Measurements from ENCODE around the gene SRMS.

The SRMS gene

DNA sequence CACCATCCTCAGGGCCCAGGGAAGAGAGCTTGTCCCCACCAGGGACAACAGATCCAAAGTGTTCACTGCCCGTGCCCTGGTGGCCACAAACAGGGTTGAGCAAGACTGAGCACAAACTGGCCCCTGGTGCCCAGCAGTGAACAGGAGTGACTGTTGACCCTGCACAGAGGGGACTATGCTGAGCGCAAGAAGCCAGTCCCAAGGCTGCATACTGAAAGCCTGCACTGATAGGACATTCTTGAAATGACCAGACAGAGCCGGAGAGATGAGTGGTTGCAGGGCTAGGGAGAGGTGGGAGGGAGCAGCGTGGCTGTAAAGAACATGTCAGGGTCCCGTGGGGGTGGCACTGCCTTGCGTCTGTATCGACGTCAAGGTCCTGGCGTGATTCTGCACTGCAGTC is 3.5 kb upstream of the SRMS start:
- DNase-seq = peak; percentile 6

DNA sequence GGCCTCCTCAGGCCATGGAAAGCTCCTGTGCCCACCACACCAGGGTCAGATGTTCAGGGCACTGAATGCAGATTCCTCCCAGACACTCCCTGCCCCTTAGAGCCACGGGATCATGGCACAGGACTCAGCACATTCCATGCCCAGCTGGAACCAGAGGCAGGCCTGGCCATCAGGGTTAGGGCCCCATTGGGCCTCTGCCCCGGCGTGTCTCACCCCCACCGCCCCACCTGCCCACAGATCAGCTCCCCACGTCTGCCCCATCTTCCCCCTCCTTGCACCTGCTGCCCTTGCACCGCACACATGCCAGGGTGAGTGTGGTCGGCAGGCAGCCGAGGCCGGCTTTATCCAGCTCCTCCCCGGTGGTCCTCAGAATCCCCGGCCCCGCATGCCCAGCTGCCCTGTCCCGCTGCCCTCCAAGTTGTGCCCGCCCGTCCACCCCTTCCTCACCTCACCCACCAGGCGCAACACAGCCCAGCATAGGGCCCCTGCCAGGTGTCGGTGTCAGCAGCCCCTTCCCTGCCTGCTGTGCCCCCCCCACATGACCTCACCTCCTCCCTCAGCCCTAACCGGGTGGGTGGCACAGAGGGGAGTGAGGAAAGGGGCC is 2.2 kb upstream of the SRMS start:
- no peak for DNase-seq

DNA sequence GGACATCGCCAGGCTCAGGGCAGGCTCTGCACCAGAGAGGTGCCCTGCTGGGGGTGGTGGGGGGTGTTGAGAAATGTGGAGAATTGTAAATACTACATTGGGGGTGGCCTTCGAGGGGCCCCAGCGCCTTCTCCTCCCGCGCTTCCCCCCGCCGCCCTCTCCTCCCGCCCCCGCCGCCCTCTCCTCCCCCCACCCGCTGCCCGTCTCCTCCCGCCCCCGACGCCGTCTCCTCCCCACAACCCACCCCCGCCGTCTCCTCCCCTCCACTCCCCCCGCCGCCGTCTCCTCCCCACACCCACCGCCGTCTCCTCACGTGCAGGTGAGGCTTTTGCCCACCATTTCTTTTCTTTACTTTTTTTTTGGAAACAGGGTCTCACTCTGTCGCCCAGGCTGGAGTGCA is 1.5 kb upstream of the SRMS start:
- DNase-seq = no peak

DNA sequence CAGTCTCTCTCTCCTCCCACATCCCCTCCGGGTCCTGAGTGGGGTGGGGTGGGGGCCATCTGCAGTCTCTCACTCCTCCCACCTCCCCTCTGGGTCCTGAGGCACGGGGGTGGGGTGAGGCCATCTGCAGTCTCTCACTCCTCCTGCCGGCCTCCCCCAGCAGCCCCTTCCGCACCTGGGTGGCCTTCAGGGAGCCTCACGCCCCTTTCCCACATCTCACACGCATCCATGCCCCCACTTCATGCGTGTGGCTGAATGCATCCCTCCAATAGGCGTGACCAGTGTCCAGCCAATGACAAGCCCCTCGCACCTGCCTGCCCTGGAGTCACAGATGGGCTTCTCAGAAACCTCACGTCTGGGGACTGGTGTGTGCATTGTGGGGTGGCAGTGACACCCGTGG is 993 bp upstream of the SRMS start:
- no peak for DNase-seq

DNA sequence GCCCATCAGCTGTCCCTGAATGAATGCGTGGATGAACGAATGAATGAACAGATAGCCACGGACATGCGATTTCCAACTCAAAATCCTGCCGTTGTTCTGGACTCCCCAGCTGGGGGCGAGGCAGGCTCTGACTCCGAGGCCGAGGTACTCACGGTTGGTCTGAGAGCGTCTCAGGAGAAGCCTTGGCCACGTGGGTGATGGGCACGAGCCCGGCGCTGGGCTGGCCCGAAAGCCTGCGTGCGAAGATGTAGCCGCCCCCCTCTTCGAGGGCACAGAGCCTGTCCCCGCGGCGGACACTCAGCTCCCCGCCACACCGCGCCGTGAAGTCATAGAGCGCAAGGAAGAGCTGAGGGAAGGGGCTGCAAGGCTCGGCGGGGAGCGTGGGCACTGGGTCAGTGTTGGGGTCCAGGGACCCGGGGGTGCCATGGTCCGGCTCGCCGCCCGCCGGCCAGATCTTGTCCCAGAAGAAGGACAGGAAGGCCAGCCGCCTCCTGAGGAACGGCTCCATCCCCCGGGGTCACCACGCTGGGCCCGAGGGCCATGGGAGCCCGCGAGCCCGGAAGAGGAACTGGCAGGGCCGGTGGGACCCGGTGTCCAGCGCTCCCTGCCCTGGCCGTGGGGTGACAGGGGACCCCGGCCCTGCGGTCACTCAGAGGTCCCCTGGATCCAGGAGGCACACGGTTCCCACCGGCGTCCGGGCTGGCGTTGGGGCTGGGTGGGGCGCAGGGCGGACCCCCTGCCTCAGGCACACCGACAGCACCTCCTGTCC is 409 bp downstream of the SRMS start:
- no peak for DNase-seq

DNA sequence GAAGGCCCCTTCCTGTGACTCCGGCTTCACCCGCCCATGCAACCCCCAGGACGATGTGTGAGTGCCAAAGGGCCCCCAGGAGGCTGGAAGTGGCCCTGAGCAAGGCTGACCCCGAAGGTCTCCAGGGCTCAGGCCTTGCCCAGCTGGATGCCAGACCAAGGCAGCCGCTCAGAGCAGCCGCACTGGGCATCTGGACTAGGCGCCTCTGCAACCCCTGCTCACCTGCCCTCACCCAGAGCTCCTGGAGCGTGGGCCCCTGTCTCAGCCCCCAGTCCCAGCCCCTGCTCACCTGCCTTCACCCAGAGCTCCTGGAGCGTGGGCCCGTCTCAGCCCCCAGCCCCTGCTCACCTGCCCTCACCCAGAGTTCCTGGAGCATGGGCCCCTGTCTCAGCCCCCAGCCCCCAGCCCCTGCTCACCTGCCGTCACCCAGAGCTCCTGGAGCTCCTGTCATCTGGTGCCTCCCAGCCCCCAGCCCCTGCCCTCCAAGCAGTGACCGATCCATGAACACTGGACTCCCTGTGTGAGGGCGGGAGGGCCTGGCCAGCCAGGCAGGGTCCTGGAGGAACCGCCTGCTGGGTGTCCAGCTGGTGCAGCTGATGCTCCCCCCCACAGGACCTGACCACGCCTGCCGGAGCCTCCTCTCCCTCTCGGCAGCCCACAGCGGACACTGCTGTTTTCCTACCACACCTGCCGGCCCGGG is 1.1 kb downstream of the SRMS start:
- no peak for DNase-seq

DNA sequence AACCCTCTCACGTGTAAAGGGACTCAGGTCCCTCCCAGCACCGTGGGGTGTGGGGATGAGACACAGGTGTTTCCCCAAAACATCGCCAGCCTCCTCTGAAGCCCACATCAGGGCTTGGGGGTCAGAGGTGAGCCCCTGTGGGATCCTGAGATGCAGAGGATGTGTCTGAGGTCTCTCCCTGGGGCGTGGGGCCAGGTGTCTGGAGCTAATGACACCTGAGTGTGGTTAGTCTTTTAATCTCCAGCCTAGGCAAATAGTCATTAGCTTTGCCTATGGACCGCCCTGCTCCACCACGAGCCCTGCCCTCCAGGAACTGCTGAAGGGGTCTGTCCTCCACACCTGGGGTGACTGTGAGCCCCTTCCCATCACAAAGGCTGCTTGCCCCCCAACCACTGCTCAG is 1.7 kb downstream of the SRMS start:
- no peak for DNase-seq

DNA sequence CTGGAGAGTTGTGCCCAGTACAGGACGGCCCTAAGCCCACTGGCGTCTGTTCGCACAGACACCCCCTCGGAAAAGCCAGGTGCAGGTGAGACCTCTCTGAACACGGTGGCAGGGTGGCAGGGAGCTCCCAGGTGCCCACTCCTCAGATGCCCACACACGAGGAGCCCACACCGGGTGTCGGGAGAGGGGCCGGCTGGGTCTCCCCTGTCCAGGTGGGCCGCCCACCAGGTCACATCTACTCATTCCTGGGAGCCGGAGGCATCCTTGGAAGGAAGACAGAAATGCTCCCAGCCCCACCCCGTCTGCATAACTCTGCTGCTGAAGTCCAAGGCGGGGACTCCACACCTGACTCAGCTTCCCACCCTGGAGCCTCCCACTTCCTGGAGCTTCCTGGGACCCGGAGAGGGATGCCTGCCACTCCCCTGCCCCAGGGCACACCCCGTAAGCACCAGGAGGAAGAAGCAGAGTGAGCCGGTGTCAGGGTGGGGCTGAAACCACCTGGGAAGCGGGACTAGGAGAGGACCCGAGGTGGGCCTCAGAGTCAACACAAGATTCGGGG is 2.5 kb downstream of the SRMS start:
- no peak for DNase-seq

DNA sequence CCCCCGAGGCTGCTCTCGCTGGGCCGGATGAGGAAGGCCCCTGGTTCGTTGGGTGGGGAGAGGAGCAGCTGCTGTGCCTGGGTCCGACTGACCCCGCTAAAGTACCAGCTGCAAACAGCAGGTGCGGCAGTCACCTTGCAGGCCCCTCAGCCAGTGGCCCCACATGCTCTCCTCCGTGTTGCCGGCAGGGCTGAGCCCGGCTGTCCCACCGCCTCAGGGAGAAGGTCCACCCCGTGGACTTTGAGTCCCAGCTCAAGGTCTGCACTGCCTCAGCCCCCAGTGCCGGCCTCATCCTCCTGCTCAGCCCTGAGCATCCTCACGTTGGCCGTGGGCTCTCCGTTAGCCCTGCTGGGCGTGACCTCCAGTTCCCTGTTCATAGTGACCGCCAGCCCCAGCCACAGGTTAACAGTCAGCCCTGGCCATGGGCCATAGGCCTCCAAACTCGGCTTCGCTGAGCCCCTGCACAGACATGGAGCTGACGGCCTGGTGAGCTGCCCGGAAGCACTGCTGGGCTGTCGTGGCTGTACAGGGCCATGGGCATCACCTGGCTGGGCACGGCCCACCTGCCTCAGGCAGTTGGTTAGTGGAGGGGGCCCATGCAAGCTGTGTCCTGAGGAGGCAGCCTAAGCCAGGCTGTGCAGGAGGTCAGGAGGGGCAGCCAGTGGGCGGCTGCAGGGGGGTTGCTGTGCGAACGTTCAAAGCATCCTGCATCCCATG is 3.1 kb downstream of the SRMS start:
- no peak for DNase-seq

DNA sequence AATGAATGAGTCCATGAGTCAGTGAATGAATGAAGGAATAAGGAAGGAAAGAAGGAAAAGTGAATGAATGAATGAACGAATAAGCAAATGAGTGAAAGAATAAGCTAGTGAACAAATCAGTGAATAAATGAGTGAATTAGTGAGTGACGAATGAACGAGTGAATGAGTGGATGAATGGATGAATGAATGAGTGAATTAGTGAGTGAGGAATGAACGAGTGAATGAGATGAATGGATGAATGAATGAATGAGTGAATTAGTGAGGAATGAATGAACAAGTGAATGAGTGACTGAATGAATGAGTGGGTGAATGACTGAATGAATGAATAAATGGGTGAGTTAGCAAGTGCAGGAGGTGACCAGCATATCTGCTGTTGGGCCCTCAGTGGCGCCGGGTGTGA is 3.8 kb downstream of the SRMS start:
- DNase-seq = no peak

DNA sequence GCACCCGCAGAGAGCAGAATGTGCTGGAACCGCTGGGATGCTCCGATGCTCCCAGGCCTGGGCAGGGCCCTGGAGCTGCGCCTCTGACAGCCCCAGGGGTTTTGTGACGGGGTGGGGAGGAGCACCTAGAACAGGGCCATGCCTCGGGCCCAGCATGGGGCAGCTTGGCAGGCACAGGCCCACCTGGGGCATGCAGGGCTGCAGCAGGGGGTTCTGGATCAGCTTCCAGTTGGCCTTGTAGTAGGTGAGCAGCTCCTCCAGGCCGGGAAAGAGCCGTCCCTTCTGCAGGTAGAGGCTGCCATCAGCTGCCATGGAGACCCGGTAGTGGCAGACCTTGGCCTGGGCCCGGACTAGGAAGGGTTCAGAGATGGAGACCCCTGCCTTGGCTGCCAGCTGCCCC is 4.4 kb downstream of the SRMS start:
- DNase-seq = no peak

DNA sequence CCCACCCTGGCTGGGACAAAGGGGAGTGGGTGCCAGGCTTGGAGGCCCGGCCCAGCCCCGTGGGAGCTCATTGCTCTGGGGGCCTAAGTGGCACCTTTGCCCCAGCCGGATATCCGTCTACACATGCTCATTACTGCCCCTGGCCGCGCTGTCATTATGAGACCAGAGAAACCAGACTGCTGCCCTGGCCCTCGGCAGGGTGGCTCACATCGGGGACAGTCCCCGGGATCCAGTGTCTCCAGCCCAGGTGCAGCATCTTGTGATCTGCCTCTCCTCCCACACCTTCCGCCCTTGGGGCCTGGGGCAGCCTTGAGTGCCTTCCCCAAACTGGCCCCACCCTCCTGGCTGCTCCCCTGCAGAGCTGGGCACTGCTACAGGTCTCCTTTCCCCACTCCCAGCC is 4.9 kb downstream of the SRMS start:
- DNase-seq = no peak

DNA sequence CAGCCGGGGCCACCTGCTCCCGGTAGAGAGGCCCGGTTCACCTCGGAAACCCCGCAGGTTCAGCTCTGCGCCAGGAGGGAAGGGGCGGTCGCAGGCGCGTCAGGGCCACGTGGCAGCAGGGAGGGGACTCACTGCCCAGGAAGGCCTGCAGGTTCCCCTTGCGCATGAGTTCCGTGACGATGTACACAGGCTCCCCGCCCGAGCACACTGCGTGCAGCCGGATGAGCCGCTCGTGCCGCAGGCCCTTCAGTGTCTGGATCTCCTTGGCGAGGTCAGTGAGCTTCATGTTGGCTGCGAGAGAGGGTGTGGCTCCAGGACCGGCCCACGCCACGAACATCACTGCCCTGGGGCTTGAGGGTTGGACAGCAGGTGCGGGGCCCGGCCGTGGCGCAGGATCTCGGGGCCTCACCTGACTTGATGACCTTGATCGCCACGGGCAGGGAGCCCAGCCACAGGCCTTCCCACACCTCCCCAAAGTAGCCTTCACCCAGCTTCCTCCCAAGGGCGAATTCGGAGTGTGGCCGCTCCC is 5.5 kb downstream of the SRMS start:
- DNase-seq = no peak

DNA sequence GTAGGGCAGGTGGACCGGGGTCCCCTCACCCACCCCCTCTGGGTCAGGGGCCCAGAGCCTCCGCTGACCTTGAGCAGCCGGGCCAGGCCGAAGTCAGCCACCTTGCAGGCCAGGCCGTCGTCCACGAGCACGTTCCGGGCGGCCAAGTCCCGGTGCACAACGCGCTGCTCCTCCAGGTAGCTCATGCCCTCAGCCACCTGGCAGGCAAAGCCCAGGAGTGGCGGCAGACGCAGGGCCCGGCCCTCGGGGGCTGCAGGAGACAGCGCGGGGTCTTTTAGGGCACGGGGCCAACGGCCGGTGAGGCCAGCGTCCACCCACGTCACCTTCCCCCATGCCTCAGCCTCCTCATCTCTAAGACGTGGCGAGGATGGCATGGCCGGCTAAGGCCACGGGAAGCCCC is 6.2 kb downstream of the SRMS start:
- DNase-seq = no peak

DNA sequence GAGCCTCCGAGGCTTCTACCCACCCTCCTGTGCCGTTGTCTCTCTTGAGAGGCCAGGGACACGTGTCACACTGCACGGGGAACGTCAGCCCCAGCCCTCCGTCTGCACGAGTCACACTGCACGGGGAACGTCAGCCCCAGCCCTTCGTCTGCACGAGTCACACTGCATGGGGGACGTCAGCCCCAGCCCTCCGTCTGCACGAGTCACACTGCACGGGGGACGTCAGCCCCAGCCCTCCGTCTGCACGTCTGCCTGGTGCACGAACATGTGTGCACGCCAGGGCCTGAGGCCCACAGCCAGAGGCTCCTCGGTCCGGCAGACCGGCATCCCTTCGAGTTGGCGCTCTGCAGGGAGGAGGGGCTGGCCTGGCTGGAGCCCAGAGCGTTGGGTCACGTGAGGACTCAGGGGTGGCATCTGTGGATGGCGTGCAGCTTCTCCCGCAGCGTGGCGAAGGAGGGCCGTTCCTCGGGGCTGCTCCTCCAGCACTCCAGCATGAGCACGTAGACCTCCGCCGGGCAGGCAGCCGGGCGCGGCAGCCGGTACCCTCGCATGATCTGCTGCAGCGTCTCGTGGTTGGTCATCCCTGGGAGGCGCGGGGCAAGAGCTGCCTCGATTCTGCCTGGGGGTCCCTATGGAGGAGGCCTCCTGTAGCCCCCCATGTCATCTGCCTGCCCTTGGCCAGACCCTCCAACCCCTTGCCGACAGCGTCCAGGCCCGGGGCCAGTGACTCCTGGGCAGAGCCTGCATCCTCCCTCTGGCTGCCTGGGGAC is 6.9 kb downstream of the SRMS start:
- DNase-seq = no peak

DNA sequence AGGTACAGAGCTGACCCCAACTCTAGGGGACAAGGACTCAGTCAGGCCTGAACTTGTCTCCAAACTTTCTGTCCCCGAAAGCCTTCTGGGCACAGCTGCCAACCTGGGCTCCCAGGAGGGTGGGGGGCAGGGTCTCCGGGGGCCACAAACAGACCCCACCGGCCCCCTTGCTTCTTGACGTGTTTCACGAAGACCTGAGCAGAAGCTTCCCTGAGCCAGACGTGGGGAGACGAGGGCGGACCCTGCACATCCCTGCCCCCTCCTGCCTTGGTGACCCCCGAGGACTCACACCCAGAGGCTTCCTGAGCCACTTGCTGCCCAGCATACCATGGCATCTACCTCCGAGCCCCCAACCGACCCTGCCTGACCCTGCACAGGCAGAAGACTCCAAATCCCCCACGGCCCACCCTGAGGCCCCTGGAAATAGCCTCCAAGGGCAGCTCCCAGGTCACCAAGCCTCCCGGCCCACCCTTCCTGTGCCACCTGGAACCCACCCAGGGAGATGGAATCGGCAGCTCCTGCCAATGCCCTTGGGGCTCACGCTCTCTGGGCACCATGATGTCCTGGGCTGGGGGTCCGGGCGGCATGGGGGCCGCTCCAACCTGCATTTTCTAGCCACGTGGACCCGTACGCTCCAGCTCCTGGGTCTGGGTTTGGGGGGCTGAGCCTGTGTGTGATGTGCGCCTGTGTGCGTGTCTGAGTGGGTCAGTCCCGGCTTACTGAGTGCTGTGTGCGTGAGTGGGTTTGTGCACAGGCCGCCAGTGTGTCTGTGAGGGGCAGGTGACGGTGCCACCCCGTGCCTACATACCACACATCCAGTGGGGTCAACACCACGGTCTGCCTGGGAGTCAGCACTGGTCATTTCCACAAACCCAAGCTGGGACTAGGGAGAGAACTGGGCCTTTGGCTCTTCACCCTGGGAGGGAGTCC is 7.8 kb downstream of the SRMS start:
- DNase-seq = no peak

DNA sequence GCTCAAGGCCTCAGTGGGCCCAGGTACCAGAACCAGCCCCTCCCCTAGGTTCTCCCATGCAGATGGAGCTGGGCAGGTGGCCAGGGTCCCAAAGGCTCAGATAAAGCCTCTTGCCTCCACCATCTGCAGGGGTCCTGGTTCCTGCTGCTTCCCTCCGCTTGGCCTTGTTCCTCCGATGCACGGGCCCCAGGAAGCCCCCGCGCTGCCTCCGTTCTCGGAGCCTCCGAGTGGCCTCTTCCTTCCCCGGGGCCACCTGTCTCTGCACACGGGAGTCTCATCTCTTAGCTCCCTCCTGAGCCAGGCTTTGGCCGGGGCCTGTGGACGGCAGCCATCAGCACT is 8.5 kb downstream of the SRMS start:
- no peak for DNase-seq

DNA sequence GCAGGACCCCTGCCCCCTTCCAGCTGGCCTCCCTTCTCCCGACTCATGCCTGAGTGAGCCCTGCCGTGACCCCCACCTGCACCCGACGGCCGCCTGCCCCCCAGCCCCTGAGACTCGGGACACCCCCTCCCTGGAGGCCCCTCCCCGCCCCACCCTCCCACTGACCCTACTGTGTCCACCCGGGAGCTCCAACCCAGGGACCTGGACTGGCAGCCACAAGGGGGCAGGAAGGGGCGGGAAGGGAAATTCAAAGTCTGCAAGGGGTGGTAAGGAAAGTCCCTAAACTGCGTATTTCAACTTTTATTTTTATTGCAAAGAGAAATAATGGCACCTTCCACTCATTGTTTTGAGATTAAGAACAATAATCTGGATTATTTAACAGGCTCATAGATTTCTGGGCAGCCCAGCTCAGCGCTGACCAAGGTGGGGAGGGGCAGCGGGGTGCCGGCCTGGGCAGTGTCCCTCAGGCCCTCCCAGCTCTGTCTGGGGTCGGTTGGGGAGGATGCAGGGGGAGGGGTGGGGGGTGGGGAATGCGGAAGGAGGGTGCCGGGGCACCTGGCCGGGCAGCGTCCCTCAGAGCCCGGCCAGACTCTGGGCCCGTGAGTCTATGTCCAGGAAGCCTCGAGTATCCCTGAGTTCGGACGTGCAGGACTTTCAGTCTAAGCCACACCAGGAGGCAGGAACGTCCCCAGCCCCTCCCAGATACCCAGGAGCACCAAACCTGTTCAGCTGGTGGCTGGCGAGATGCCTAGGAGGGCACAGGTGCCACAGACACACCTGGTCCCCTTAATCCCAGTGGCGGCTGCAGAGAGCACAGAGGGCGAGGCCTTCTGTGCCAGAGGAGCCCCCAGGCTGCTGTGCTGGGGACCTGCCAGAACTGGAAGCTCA is 9.1 kb downstream of the SRMS start:
- peak; percentile 73 for DNase-seq

DNA sequence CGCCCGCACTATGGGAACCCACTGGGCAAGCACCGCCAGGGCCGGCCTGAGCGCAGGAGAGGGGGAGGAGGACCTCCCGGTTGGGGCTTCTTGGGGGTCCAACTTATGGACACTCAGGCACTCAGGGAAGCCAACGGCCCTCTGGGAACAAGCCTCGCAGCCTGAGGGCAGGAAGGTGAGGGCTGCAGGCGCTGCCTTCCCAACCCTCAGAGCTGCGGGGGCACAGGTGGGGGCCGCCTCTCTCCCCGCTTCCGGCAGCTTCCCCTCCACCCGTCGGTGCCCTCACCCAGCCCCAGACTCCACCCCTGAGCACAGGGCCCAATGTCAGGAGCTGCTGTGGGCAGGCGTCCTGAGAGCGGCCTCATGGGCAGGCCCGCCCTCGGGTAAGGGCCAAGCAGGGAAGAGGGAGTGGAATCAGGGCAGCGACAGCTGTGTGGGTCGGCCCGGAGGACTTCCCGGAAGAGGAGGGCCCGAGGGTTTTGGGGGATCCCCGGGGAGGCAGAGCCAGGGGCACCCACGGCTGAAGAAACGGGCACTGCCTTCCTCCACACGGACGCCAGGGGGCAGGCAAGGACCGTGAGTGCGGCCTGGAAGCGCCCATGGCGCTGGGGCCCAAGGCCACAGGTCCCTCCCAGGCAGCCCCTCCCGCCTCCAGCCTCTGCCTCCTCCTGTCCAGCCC is 9.9 kb downstream of the SRMS start:
- DNase-seq = peak; percentile 91

All from OCI-M1 (cell line).